Osteocyte (in vitro differentiated cells): ENCODE results near the gene TATDN2. TPM values are rescaled to one million over a fixed set of nuclear protein-coding genes. Genes with fewer than 3 reads are reported as not detected.
"Not testable (repeated sequence)": the region's sequence is repeated elsewhere in the genome, so short reads cannot be mapped to it uniquely, and the experiment has no call there.

Source experiments
- DNase-seq: peaks from one replicate; pipeline ENCODE4 v3.0.0; 2021; ENCODE audit warnings: mixed read lengths; ENCODE audit not compliant: unreplicated experiment; ENCODE audit errors: extremely low spot score
- H3K27ac Mint-ChIP-seq: one replicate; pipeline ENCODE4 v1.8.0; 2021; ENCODE audit warnings: mild to moderate bottlenecking, mixed read lengths; ENCODE audit not compliant: unreplicated experiment
- H3K27me3 Mint-ChIP-seq: one replicate; pipeline ENCODE4 v1.8.0; 2021; ENCODE audit warnings: mixed read lengths; ENCODE audit not compliant: unreplicated experiment
- H3K36me3 Mint-ChIP-seq: one replicate; pipeline ENCODE4 v1.8.0; 2021; ENCODE audit warnings: mixed read lengths; ENCODE audit not compliant: unreplicated experiment
- H3K4me1 Mint-ChIP-seq: one replicate; pipeline ENCODE4 v1.8.0; 2021; ENCODE audit warnings: mixed read lengths; ENCODE audit not compliant: unreplicated experiment
- H3K4me3 Mint-ChIP-seq: one replicate; pipeline ENCODE4 v1.8.0; 2021; ENCODE audit warnings: mild to moderate bottlenecking, moderate library complexity, mixed read lengths; ENCODE audit not compliant: unreplicated experiment
- H3K9me3 Mint-ChIP-seq: one replicate; pipeline ENCODE4 v1.8.0; 2021; ENCODE audit warnings: mixed read lengths; ENCODE audit not compliant: unreplicated experiment
- total RNA-seq: library from RNA; stranded (reverse); gene quantifications from 2 replicates; pipeline ENCODE4 v1.2.1, GENCODE V29; 2021
- TF ChIP-seq, protein P1 (sequence below): fragments of 200-600 bp; sonication (generic); IDR thresholded peaks from 2 replicates; pipeline ENCODE4 v1.5.0; 2021; ENCODE audit warnings: antibody characterized with exemption, mild to moderate bottlenecking, moderate library complexity

Gene TATDN2
- total RNA-seq, 1 donor from 2014 or later, result 33.8 TPM

DNA sequence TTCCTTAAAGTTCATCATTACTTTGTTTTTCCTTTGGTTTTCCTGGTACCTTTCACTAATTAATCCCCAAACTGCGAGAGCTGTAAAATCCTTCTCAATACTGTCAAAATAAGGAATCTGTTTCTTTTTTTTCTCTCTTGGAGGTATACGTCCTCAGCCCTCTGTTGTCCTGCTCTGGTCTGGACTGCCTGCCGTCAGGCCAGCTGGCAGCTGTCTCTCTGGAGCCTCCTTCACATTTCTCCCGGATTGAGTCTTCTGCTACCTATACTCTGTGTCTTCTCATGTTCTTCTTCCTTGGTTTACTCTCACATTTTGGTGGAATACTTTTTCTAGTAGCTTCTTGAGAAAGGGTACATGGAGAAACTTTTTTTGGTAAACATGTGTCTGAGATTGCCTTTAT, 13.8 kb downstream of the TATDN2 start:
- peaks cover 44% of the 10 kb centered on the region for H3K36me3 Mint-ChIP-seq
- H3K9me3 Mint-ChIP-seq, result no peaks in the 10 kb centered on the region

DNA sequence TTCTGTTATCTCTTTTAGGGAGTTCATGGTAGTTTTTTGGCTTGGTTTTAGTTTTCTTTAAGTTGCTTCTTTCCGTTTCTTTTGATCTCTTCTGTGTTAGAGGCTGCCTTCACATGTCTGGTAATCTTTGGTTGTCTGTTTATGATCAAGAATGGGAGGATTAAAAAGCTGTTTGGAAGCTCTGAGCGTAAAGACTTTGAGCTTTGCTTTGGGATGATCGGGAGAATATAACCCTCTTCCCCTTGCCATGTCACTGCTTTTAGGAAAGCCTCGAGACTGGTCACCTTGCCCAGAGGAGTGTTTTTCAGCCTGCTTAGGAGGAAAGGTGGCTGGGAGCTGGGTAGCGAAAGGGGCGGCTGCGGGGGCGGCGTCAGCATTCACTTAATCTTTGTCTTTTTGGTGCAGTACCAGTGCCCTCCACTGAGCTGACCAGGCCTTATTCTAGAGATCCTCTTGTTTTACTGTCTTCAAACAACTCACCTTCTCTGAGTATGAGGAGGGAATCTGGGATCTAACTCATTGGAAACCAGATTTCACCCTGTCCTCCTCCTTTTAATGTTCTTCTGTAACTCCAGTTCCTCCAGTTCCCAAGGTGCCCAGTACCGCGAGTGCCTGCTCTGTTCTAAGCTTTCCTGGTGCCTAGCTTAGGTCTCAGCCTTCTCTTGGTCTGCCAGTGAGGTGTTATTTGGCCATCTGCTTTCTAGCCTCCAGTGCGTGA, 15.5 kb downstream of the TATDN2 start:
- H3K4me3 Mint-ChIP-seq, result no peak overlapping the region
- H3K27ac Mint-ChIP-seq, result peak overlapping the region; percentile 61
- TF ChIP-seq, protein P1, sequence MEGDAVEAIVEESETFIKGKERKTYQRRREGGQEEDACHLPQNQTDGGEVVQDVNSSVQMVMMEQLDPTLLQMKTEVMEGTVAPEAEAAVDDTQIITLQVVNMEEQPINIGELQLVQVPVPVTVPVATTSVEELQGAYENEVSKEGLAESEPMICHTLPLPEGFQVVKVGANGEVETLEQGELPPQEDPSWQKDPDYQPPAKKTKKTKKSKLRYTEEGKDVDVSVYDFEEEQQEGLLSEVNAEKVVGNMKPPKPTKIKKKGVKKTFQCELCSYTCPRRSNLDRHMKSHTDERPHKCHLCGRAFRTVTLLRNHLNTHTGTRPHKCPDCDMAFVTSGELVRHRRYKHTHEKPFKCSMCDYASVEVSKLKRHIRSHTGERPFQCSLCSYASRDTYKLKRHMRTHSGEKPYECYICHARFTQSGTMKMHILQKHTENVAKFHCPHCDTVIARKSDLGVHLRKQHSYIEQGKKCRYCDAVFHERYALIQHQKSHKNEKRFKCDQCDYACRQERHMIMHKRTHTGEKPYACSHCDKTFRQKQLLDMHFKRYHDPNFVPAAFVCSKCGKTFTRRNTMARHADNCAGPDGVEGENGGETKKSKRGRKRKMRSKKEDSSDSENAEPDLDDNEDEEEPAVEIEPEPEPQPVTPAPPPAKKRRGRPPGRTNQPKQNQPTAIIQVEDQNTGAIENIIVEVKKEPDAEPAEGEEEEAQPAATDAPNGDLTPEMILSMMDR, result peak; percentile 39
- peaks cover 12% of the 10 kb centered on the region for H3K4me1 Mint-ChIP-seq
- H3K36me3 Mint-ChIP-seq, result peaks cover 49% of the 10 kb centered on the region
- H3K9me3 Mint-ChIP-seq, result no peaks in the 10 kb centered on the region
- no peaks in the 10 kb centered on the region for H3K27me3 Mint-ChIP-seq
- DNase-seq, result no peak

More for the DNA sequence above, 13.8 kb downstream of the TATDN2 start:
- H3K27me3 Mint-ChIP-seq, result no peaks in the 10 kb centered on the region
- no peak for DNase-seq
- no peak overlapping the region for H3K27ac Mint-ChIP-seq
- no peak overlapping the region for H3K4me3 Mint-ChIP-seq
- TF ChIP-seq, protein P1, result no peak
- peaks cover 12% of the 10 kb centered on the region for H3K4me1 Mint-ChIP-seq

DNA sequence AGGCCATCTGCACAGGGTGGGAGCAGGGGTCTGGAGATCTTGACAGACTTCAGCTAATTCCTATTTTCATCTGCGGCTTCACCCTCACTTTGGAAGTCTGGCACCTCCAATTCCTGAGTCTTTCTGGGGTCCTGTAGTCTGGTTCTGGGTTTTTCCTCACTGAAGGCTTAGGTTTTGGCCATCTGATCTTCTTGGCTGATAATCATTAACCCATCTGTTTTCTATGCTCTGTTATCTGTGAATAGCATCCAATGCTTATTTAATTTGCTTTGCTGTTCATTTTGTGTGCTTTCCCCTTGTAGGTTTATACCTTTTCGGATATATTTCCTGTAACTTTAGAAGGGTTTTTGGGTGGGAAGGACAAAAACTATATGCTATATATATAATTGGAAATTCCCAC, 17.6 kb downstream of the TATDN2 start:
- peaks cover 41% of the 10 kb centered on the region for H3K36me3 Mint-ChIP-seq
- peaks cover 12% of the 10 kb centered on the region for H3K4me1 Mint-ChIP-seq
- H3K27ac Mint-ChIP-seq, result no peak overlapping the region
- TF ChIP-seq, protein P1, result no peak
- no peaks in the 10 kb centered on the region for H3K27me3 Mint-ChIP-seq
- no peak for DNase-seq
- H3K4me3 Mint-ChIP-seq, result no peak overlapping the region
- no peaks in the 10 kb centered on the region for H3K9me3 Mint-ChIP-seq

DNA sequence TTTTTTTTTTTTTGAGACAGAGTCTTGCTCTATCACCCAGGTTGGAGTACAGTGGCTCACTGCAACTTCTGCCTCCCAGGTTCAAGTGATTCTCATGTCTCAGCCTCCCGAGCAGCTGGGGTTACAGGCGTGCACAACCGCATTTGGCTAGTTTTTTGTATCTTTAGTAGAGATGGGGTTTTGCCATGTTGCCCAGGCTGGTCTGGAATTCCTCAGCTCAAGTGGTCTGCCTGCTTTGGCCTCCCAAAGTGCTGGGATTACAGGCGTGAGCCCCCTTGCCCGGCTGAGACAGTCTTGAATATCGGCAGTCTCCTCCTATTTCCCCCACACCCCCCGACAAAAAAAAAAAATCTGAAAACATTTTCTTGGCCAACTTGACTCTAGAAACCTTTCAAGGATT, 18.7 kb downstream of the TATDN2 start:
- not testable (repeated sequence) for H3K9me3 Mint-ChIP-seq, H3K27me3 Mint-ChIP-seq, H3K4me3 Mint-ChIP-seq, DNase-seq, H3K27ac Mint-ChIP-seq
- H3K4me1 Mint-ChIP-seq, result peaks cover 12% of the 10 kb centered on the region
- H3K36me3 Mint-ChIP-seq, result peaks cover 39% of the 10 kb centered on the region

DNA sequence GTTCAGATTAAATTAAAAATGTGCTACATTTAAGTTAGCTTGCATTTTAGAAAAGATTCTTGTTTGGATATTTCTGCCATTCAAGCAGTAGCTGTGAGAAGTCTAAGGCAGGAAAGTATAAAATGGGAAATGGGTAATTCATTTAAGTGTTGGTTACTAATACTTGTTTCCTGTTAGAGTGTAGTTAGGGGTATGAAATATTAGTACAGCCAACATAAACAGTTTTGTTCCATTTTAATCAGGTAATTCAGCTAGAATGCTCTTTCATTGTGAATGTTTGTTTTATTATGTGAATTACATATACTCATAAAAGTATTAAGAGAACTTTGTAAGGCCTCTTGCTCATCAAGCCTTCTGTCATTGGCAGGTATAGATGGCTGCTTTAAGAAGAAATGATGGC, 19.9 kb downstream of the TATDN2 start:
- TF ChIP-seq, protein P1, result no peak
- Mint-ChIP-seq H3K36me3 (peaks cover 35% of the 10 kb centered on the region), H3K4me3 (no peak overlapping the region), H3K9me3 (no peaks in the 10 kb centered on the region), H3K27me3 (no peaks in the 10 kb centered on the region), H3K4me1 (peaks cover 14% of the 10 kb centered on the region), H3K27ac (no peak overlapping the region)
- DNase-seq, result no peak
